HEK293 (cell line): ENCODE measurements around the gene CECR2.

ENCODE experiments used
- CTCF ChIA-PET: fragments of 350-600 bp; formaldehyde crosslinking; extraction: SDS; loops from one replicate; lab custom pipeline; 2021; ENCODE audit warnings: antibody characterized with exemption; lab: Yijun Ruan, JAX
- POLR2A ChIA-PET: fragments of 300-600 bp; formaldehyde crosslinking; extraction: SDS; loops from one replicate; lab custom pipeline; 2020; ENCODE audit warnings: antibody characterized with exemption, inconsistent platforms; lab: Yijun Ruan, JAX
- H3K27ac ChIP-seq: fragments of 200-500 bp; sonication (Bioruptor generic); 2 replicates; pipeline ENCODE4 v1.5.1; 2014; ENCODE audit warnings: low read depth, low read length, control low read depth, inconsistent platforms; ENCODE audit errors: extremely low read depth
- H3K36me3 ChIP-seq, 2 experiments: fragments of 200-500 bp in 1 of 2; sonication (Bioruptor generic) in 1 of 2; 1 replicate in 1 of 2; 2 replicates in 1 of 2; pipeline ENCODE4 v1.5.1; 2014 to 2017; ENCODE audit warnings: inconsistent platforms in 2 of 2, low read length in 2 of 2; ENCODE audit not compliant: control insufficient read depth in 2 of 2, insufficient read depth in 1 of 2
- H3K4me1 ChIP-seq: fragments of 200-500 bp; sonication (Bioruptor generic); 2 replicates; pipeline ENCODE4 v1.5.1; 2014; ENCODE audit warnings: mild to moderate bottlenecking, low read length, inconsistent platforms; ENCODE audit not compliant: control insufficient read depth, insufficient read depth
- H3K4me3 ChIP-seq: 2 replicates; pipeline ENCODE4 v1.5.1; 2011; ENCODE audit warnings: low read depth, mild to moderate bottlenecking, control low read depth, low read length, moderate library complexity
- H3K9me3 ChIP-seq: fragments of 200-500 bp; sonication (Bioruptor generic); 2 replicates; pipeline ENCODE4 v1.5.1; 2014; ENCODE audit warnings: low read depth, low read length, inconsistent platforms; ENCODE audit not compliant: control insufficient read depth, insufficient read depth
- EGR2 ChIP-seq: fragments of 450-650 bp; formaldehyde crosslinking; IDR thresholded peaks from 2 replicates; pipeline ENCODE4 v1.5.1; 2016; ENCODE audit warnings: low read depth, missing biosample characterization, missing genetic modification characterization
- KLF1 ChIP-seq: fragments of 450-650 bp; formaldehyde crosslinking; IDR thresholded peaks from 2 replicates; pipeline ENCODE4 v1.5.1; 2016; ENCODE audit warnings: missing biosample characterization, missing genetic modification characterization
- KLF7 ChIP-seq: fragments of 450-650 bp; formaldehyde crosslinking; IDR thresholded peaks from 2 replicates; pipeline ENCODE4 v1.5.1; 2016; ENCODE audit warnings: missing biosample characterization, missing genetic modification characterization, borderline replicate concordance
- MEIS1 ChIP-seq: sonication (generic); formaldehyde crosslinking; IDR thresholded peaks from 2 replicates; pipeline ENCODE4 v1.8.1; 2022; ENCODE audit warnings: missing genetic modification reagents, mild to moderate bottlenecking, borderline replicate concordance
- PRDM6 ChIP-seq: fragments of 450-650 bp; formaldehyde crosslinking; IDR thresholded peaks from 2 replicates; pipeline ENCODE4 v1.5.1; 2017; ENCODE audit warnings: missing biosample characterization, missing genetic modification characterization
- SCRT2 ChIP-seq: fragments of 450-650 bp; formaldehyde crosslinking; IDR thresholded peaks from 2 replicates; pipeline ENCODE4 v1.5.1; 2016; ENCODE audit warnings: missing biosample characterization, missing genetic modification characterization
- SP7 ChIP-seq: fragments of 450-650 bp; formaldehyde crosslinking; IDR thresholded peaks from 2 replicates; pipeline ENCODE4 v1.5.1; 2016; ENCODE audit warnings: missing biosample characterization, missing genetic modification characterization
- ZBTB26 ChIP-seq: fragments of 450-650 bp; formaldehyde crosslinking; optimal IDR thresholded peaks from 2 replicates; pipeline ENCODE3; 2016; ENCODE audit warnings: missing biosample characterization, mild to moderate bottlenecking, missing genetic modification characterization
- ZFHX2 ChIP-seq: fragments of 450-650 bp; formaldehyde crosslinking; conservative IDR thresholded peaks from 2 replicates; pipeline ENCODE4 v1.5.1; 2016; ENCODE audit warnings: missing biosample characterization, missing genetic modification characterization
- ZNF16 ChIP-seq: fragments of 450-650 bp; formaldehyde crosslinking; IDR thresholded peaks from 2 replicates; pipeline ENCODE4 v1.5.1; 2016; ENCODE audit warnings: low read depth, missing biosample characterization, missing genetic modification characterization
- ZNF2 ChIP-seq: fragments of 450-650 bp; formaldehyde crosslinking; IDR thresholded peaks from 2 replicates; pipeline ENCODE4 v1.5.1; 2016; ENCODE audit warnings: missing biosample characterization, missing genetic modification characterization
- ZNF221 ChIP-seq: fragments of 450-650 bp; formaldehyde crosslinking; IDR thresholded peaks from 2 replicates; pipeline ENCODE4 v1.5.1; 2017; ENCODE audit warnings: missing biosample characterization, missing genetic modification characterization, borderline replicate concordance
- ZNF223 ChIP-seq: fragments of 450-650 bp; formaldehyde crosslinking; IDR thresholded peaks from 2 replicates; pipeline ENCODE4 v1.5.1; 2016; ENCODE audit warnings: missing biosample characterization, missing genetic modification characterization
- ZNF423 ChIP-seq: fragments of 450-650 bp; formaldehyde crosslinking; IDR thresholded peaks from 2 replicates; pipeline ENCODE4 v1.5.1; 2016; ENCODE audit warnings: missing biosample characterization, missing genetic modification characterization
- ZNF426 ChIP-seq: fragments of 450-650 bp; formaldehyde crosslinking; IDR thresholded peaks from 2 replicates; pipeline ENCODE4 v1.5.1; 2017; ENCODE audit warnings: missing biosample characterization, missing genetic modification characterization, mild to moderate bottlenecking, inconsistent platforms, moderate library complexity
- ZNF449 ChIP-seq: fragments of 450-650 bp; formaldehyde crosslinking; IDR thresholded peaks from 2 replicates; pipeline ENCODE4 v1.5.1; 2017; ENCODE audit warnings: missing biosample characterization, mild to moderate bottlenecking, missing genetic modification characterization, moderate library complexity
- ZNF48 ChIP-seq: fragments of 450-650 bp; formaldehyde crosslinking; IDR thresholded peaks from 2 replicates; pipeline ENCODE4 v1.5.1; 2016; ENCODE audit warnings: missing biosample characterization, missing genetic modification characterization
- ZNF626 ChIP-seq: fragments of 450-650 bp; sonication (Bioruptor Pico); formaldehyde crosslinking; IDR thresholded peaks from 2 replicates; pipeline ENCODE4 v1.5.1; 2018; ENCODE audit warnings: missing biosample characterization, missing genetic modification characterization, inconsistent platforms
- ZNF629 ChIP-seq: fragments of 450-650 bp; formaldehyde crosslinking; IDR thresholded peaks from 2 replicates; pipeline ENCODE4 v1.5.1; 2017; ENCODE audit warnings: missing biosample characterization, missing genetic modification characterization
- ZNF704 ChIP-seq: fragments of 450-650 bp; formaldehyde crosslinking; IDR thresholded peaks from 2 replicates; pipeline ENCODE4 v1.5.1; 2016; ENCODE audit warnings: missing biosample characterization, missing genetic modification characterization
- ZNF776 ChIP-seq: fragments of 450-650 bp; formaldehyde crosslinking; IDR thresholded peaks from 2 replicates; pipeline ENCODE4 v1.5.0; 2017; ENCODE audit warnings: missing biosample characterization, missing genetic modification characterization, borderline replicate concordance
- TF ChIP-seq, protein P1 (sequence below): fragments of 450-650 bp; formaldehyde crosslinking; IDR thresholded peaks from 2 replicates; pipeline ENCODE4 v1.5.1; 2016; ENCODE audit warnings: missing biosample characterization, missing genetic modification characterization

The CECR2 gene

GRCh38 chr22:17570851-17571631 is 201.8 kb downstream of the CECR2 start:
- CTCF ChIA-PET: interaction anchor here (1.0 to 1.2 kb wide), 2 partner anchors 13 to 400 kb away, joined by 3 read pairs; no protein-coding TSS in a partner anchor
- Histone ChIP-seq H3K27ac (no peak overlapping the region), H3K4me3 (no peak overlapping the region), H3K4me1 (peaks cover 6% of the 10 kb centered on the region; the same call in 1 of the 2 replicates), H3K9me3 (no peaks in the 10 kb centered on the region), H3K36me3 (no peaks in the 10 kb centered on the region)
- TF ChIP-seq EGR2 (tag by site-specific recombination): 0 out of 2 replicates have a peak, but pooled peaks have one; percentile 38
- no peak for TF ChIP-seq ZNF16
- no peak for TF ChIP-seq ZNF223 (tag by site-specific recombination)
- TF ChIP-seq ZNF2 (tag by site-specific recombination): no peak
- TF ChIP-seq ZFHX2 (tag by site-specific recombination): peak; percentile 75
- POLR2A ChIA-PET: no interaction called here

- CTCF ChIA-PET: interaction anchor here (1.1 to 1.2 kb wide), 2 partner anchors 17 to 501 kb away, joined by 3 to 4 read pairs; no protein-coding TSS in a partner anchor
- POLR2A ChIA-PET: no interaction called here
- H3K27ac ChIP-seq: no peak overlapping the region
- H3K4me3 ChIP-seq: no peak overlapping the region
- no peaks in the 10 kb centered on the region for H3K4me1 ChIP-seq
- no peaks in the 10 kb centered on the region for H3K9me3 ChIP-seq
- TF ChIP-seq ZNF423 (tag by site-specific recombination) (no peak), ZBTB26 (tag by site-specific recombination) (no peak), ZNF629 (tag by site-specific recombination) (no peak), ZNF626 (tag by site-specific recombination) (no peak), KLF1 (tag by site-specific recombination) (no peak), ZNF704 (tag by site-specific recombination) (no peak)
- TF ChIP-seq, protein P1, sequence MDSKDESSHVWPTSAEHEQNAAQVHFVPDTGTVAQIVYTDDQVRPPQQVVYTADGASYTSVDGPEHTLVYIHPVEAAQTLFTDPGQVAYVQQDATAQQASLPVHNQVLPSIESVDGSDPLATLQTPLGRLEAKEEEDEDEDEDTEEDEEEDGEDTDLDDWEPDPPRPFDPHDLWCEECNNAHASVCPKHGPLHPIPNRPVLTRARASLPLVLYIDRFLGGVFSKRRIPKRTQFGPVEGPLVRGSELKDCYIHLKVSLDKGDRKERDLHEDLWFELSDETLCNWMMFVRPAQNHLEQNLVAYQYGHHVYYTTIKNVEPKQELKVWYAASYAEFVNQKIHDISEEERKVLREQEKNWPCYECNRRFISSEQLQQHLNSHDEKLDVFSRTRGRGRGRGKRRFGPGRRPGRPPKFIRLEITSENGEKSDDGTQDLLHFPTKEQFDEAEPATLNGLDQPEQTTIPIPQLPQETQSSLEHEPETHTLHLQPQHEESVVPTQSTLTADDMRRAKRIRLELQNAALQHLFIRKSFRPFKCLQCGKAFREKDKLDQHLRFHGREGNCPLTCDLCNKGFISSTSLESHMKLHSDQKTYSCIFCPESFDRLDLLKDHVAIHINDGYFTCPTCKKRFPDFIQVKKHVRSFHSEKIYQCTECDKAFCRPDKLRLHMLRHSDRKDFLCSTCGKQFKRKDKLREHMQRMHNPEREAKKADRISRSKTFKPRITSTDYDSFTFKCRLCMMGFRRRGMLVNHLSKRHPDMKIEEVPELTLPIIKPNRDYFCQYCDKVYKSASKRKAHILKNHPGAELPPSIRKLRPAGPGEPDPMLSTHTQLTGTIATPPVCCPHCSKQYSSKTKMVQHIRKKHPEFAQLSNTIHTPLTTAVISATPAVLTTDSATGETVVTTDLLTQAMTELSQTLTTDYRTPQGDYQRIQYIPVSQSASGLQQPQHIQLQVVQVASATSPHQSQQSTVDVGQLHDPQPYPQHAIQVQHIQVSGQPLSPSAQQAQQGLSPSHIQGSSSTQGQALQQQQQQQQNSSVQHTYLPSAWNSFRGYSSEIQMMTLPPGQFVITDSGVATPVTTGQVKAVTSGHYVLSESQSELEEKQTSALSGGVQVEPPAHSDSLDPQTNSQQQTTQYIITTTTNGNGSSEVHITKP (tag by site-specific recombination): no peak
- no peaks in the 10 kb centered on the region for H3K36me3 ChIP-seq
Measured at GRCh38 chr22:17575151-17575550, 205.9 kb downstream of the CECR2 start.

DNA sequence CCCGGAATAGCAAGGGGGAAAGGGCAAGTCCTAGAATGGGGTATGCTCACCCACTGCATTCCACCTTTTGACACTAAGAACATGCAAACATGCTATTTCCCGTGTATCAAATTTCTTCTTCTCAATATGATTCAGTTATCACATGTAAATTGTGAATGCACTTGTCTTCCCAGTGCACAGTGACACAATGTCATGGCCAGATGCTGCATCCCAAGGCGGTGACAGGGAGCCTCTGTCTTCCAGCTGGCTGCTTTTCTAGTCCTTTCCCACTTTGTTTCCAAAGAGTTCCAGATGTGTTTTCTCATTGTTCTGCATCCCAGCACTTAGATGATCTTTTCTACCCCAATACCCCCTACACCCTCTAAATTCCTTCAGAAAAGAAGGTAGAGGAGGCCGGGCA is 206.4 kb downstream of the CECR2 start:
- Histone ChIP-seq H3K27ac (no peak overlapping the region), H3K36me3 (no peaks in the 10 kb centered on the region), H3K9me3 (no peaks in the 10 kb centered on the region), H3K4me3 (no peak overlapping the region), H3K4me1 (no peaks in the 10 kb centered on the region)
- no peak for TF ChIP-seq SP7 (tag by site-specific recombination)
- no peak for TF ChIP-seq KLF7 (tag by site-specific recombination)
- TF ChIP-seq ZNF449 (tag by site-specific recombination): no peak
- TF ChIP-seq ZNF776 (tag by site-specific recombination): no peak
- no peak for TF ChIP-seq MEIS1 (CRISPR knock-in tag)
- TF ChIP-seq ZNF221 (tag by site-specific recombination): no peak
- TF ChIP-seq ZNF48 (tag by site-specific recombination): no peak
- no peak for TF ChIP-seq SCRT2 (tag by site-specific recombination)
- no peak for TF ChIP-seq ZNF426
- no peak for TF ChIP-seq PRDM6 (tag by site-specific recombination)
- ChIA-PET CTCF (interaction anchor here (1.1 to 1.2 kb wide), 2 partner anchors 17 to 501 kb away, joined by 3 to 4 read pairs; no protein-coding TSS in a partner anchor), POLR2A (no interaction called here)
